ENCODE data around the gene COL12A1. TPM values are rescaled to one million over a fixed set of nuclear protein-coding genes. Genes with fewer than 3 reads are reported as not detected.
A peak's percentile ranks its signal among the peaks of the same experiment; 100 is the strongest.

COL12A1 gene
- total RNA-seq (89.1 and 102 TPM in 2 replicates), polyA plus RNA-seq (48.5 and 49.9 TPM in 2 replicates), polyA minus RNA-seq (216 and 284 TPM in 2 replicates), Bru-seq, nascent RNA (percentile 84 among the genes with signal in this experiment), BruChase-seq, experiment 1, labeled RNA remaining after a 6-hour chase (percentile 87 among the genes with signal in this experiment), BruChase-seq, experiment 2, labeled RNA remaining after a 2-hour chase (percentile 87 among the genes with signal in this experiment)
- 43.4 and 44.0 TPM in 2 replicates for polyA plus RNA-seq (2011; cell fraction: cytosol; rRNA removed)
- polyA plus RNA-seq (2011; cell fraction: nucleus; rRNA removed): 75.2 and 88.8 TPM in 2 replicates
- polyA plus RNA-seq (2012): 42.2 and 57.9 TPM in 2 replicates
- 67.7 TPM for polyA minus RNA-seq (2011; cell fraction: cytosol; rRNA and poly(A)+ RNA removed)
- 111 and 183 TPM in 2 replicates for polyA minus RNA-seq (2011; cell fraction: nucleus; rRNA and poly(A)+ RNA removed)
- long read RNA-seq, full-length matches to known transcripts: 1 of 42 reads
- long read RNA-seq, partial matches to known transcripts: 31 of 42 reads
- long read RNA-seq, other reads (novel, unspliced or antisense): 10 of 42 reads

DNA sequence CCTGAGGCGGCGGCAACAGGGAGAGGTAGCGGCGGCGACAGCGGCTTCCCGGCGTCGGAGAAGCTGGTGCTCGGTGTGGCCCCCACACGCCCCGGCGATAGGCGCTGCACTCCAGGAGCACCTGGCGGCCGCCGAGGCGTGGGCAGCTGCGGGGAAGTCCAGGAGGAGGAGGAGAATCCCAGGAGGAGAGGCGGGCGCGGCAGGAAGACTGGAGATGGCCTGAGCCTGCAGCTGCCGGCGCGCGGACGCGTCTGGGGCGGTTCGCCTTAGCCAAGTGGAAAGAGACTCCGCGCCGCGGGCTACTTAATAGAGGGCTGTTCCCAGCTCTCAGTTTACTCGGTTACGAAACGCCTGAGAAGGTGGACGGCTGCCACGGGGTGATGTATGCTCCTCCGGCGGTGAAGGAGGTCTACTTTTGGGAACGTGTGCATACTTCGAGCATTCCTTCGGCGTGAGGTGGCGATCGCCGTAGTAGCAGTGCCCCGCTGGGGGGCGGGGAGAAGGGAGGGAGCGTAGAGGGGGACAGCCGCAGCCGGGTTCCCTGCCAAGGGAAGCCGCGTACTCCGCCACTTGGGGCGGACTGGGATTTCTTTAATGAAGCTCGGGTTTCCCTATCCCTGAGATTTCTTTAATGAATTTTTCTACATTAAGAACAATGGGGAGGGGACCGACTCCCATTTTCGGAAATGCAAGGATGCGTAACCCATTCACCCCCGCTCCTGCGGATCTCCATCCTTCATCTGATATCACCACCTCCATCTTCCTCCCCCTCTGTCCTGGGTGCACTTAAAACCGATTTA, at the start of gene COL12A1:
Gene COL12A1, minus strand, starts transcription at position 278 of the 800 bp plus-strand sequence. CDS start 3,261 bp downstream, outside the sequence.
- CTCF ChIA-PET: interaction anchor here (0.8 to 12.5 kb wide), 17 partner anchors 80 to 1553 kb away, joined by 3 to 393 read pairs (median 5); no protein-coding TSS in a partner anchor
- intact Hi-C loops (cut with micrococcal nuclease): loop anchor here (2.0 to 10.0 kb wide), 6 partner anchors 107 to 1529 kb away; no protein-coding TSS in a partner anchor
- peaks cover 9 to 13% of the 10 kb centered on the region in 2 experiments for H3K27me3 ChIP-seq (ENCODE audit: control insufficient read depth in 2 of 2, insufficient read depth in 2 of 2, low read length in 2 of 2)

More for the DNA sequence above, at the start of gene COL12A1:
- BruUV-seq (replicated peaks): TSS peak; percentile 59
- no peaks in the 10 kb centered on the region for H3K79me2 ChIP-seq (ENCODE audit: control insufficient read depth, insufficient read depth, low read length)
- H3K36me3 ChIP-seq (ENCODE audit: control insufficient read depth in 2 of 2, extremely low read depth in 1 of 2, insufficient read depth in 2 of 2, low read length in 2 of 2): no peaks in the 10 kb centered on the region
- TF ChIP-seq MYC (IDR thresholded peaks at IDR 0.05; ENCODE audit: low read depth, low read length) (no peak), JUN (IDR thresholded peaks at IDR 0.05; ENCODE audit: borderline replicate concordance, insufficient read depth, insufficient read length, low read depth) (no peak), POLR2A (IDR thresholded peaks at IDR 0.05; ENCODE audit: low read depth, low read length) (peak; percentile 77), GATA2 (IDR thresholded peaks at IDR 0.05; ENCODE audit: insufficient read depth, insufficient read length, low read depth, low read length) (no peak), EZH2 (IDR thresholded peaks at IDR 0.05; ENCODE audit: borderline replicate concordance, low read depth, low read length, severe bottlenecking) (no peak), FOS (IDR thresholded peaks at IDR 0.05; ENCODE audit: borderline replicate concordance, insufficient read depth, low read length) (no peak), POLR2AphosphoS5 (IDR thresholded peaks at IDR 0.05; ENCODE audit: insufficient read depth, low read depth, low read length) (peak; percentile 53)
- TF ChIP-seq, protein P1, sequence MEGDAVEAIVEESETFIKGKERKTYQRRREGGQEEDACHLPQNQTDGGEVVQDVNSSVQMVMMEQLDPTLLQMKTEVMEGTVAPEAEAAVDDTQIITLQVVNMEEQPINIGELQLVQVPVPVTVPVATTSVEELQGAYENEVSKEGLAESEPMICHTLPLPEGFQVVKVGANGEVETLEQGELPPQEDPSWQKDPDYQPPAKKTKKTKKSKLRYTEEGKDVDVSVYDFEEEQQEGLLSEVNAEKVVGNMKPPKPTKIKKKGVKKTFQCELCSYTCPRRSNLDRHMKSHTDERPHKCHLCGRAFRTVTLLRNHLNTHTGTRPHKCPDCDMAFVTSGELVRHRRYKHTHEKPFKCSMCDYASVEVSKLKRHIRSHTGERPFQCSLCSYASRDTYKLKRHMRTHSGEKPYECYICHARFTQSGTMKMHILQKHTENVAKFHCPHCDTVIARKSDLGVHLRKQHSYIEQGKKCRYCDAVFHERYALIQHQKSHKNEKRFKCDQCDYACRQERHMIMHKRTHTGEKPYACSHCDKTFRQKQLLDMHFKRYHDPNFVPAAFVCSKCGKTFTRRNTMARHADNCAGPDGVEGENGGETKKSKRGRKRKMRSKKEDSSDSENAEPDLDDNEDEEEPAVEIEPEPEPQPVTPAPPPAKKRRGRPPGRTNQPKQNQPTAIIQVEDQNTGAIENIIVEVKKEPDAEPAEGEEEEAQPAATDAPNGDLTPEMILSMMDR (IDR thresholded peaks at IDR 0.05; ENCODE audit: extremely low read depth in 1 of 2, insufficient read depth in 1 of 2, low read depth in 1 of 2, low read length in 2 of 2): no peak
- TF ChIP-seq, protein P2, sequence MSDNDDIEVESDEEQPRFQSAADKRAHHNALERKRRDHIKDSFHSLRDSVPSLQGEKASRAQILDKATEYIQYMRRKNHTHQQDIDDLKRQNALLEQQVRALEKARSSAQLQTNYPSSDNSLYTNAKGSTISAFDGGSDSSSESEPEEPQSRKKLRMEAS (IDR thresholded peaks at IDR 0.05; ENCODE audit: insufficient read depth, insufficient read length): no peak
- H3K4me3 ChIP-seq (replicated peaks in 1 of 3; ENCODE audit: insufficient read depth in 1 of 3, low read depth in 1 of 3, low read length in 3 of 3): peak within 1 kb of the TSS; percentile 34 to 76 (median 59)
- no peaks in the 10 kb centered on the region for H3K9me3 ChIP-seq (replicated peaks; ENCODE audit: control insufficient read depth, insufficient read depth, low read length)
- peaks cover 31% of the 10 kb centered on the region for H3K4me1 ChIP-seq (ENCODE audit: control insufficient read depth, extremely low read depth, insufficient read depth, low read length)
- dilution Hi-C loops (cut with MboI; ENCODE audit: extremely low pct_ligation_motif_present, low sequenced_read_pairs): no loop called here
- no peaks in the 10 kb centered on the region for H4K20me1 ChIP-seq (replicated peaks; ENCODE audit: control insufficient read depth, extremely low read depth, insufficient read depth, low read length)
- peak within 1 kb of the TSS; percentile 71 for H3K9ac ChIP-seq (replicated peaks; ENCODE audit: extremely low read depth, insufficient read depth, low read length)
- DNase-seq (ENCODE audit: low read depth, low spot score) (peak; percentile 70), FAIRE-seq (peak; percentile 72)
- H3K27ac ChIP-seq (ENCODE audit: insufficient read depth, low read depth, low read length): peak within 1 kb of the TSS; percentile 12
- POLR2A ChIA-PET: interaction anchor here (0.6 kb wide), 1 partner anchor 1531 kb away, joined by 6 read pairs; no protein-coding TSS in a partner anchor
- H3K9me1 ChIP-seq (replicated peaks; ENCODE audit: control insufficient read depth, extremely low read depth, insufficient read depth, low read length): no peaks in the 10 kb centered on the region
- H3K4me2 ChIP-seq (ENCODE audit: insufficient read depth, low read length): peak within 1 kb of the TSS; percentile 95
- peak within 1 kb of the TSS; percentile 28 for H2AFZ ChIP-seq (ENCODE audit: low read depth, low read length)

Measured in endothelial cell of umbilical vein (primary cell).